ENCODE results near the gene PACSIN2.

- TF ChIP-seq, protein P1, sequence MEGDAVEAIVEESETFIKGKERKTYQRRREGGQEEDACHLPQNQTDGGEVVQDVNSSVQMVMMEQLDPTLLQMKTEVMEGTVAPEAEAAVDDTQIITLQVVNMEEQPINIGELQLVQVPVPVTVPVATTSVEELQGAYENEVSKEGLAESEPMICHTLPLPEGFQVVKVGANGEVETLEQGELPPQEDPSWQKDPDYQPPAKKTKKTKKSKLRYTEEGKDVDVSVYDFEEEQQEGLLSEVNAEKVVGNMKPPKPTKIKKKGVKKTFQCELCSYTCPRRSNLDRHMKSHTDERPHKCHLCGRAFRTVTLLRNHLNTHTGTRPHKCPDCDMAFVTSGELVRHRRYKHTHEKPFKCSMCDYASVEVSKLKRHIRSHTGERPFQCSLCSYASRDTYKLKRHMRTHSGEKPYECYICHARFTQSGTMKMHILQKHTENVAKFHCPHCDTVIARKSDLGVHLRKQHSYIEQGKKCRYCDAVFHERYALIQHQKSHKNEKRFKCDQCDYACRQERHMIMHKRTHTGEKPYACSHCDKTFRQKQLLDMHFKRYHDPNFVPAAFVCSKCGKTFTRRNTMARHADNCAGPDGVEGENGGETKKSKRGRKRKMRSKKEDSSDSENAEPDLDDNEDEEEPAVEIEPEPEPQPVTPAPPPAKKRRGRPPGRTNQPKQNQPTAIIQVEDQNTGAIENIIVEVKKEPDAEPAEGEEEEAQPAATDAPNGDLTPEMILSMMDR (IDR thresholded peaks at IDR 0.05) = no peak
- TF ChIP-seq, protein P2, sequence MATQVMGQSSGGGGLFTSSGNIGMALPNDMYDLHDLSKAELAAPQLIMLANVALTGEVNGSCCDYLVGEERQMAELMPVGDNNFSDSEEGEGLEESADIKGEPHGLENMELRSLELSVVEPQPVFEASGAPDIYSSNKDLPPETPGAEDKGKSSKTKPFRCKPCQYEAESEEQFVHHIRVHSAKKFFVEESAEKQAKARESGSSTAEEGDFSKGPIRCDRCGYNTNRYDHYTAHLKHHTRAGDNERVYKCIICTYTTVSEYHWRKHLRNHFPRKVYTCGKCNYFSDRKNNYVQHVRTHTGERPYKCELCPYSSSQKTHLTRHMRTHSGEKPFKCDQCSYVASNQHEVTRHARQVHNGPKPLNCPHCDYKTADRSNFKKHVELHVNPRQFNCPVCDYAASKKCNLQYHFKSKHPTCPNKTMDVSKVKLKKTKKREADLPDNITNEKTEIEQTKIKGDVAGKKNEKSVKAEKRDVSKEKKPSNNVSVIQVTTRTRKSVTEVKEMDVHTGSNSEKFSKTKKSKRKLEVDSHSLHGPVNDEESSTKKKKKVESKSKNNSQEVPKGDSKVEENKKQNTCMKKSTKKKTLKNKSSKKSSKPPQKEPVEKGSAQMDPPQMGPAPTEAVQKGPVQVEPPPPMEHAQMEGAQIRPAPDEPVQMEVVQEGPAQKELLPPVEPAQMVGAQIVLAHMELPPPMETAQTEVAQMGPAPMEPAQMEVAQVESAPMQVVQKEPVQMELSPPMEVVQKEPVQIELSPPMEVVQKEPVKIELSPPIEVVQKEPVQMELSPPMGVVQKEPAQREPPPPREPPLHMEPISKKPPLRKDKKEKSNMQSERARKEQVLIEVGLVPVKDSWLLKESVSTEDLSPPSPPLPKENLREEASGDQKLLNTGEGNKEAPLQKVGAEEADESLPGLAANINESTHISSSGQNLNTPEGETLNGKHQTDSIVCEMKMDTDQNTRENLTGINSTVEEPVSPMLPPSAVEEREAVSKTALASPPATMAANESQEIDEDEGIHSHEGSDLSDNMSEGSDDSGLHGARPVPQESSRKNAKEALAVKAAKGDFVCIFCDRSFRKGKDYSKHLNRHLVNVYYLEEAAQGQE (IDR thresholded peaks at IDR 0.05; ENCODE audit: insufficient read depth in 1 of 2, low read depth in 2 of 2, low read length in 1 of 2) = no peak
- no peak for TF ChIP-seq POLR2AphosphoS5 (IDR thresholded peaks at IDR 0.05; ENCODE audit: low read depth, low read length)
These were observed 75.5 kb downstream of the PACSIN2 start for GRCh38 chr22:42939451-42939881.
